B cell (primary cell): ENCODE results near the gene RELCH.

ENCODE experiments used
- EZH2 ChIP-seq: IDR thresholded peaks from 2 replicates; pipeline ENCODE4 v1.6.1; 2012; ENCODE audit warnings: borderline replicate concordance, low read depth, mild to moderate bottlenecking, moderate library complexity, low read length; ENCODE audit not compliant: insufficient read depth, poor library complexity, severe bottlenecking
- TF ChIP-seq, protein P1 (sequence below): fragments of 200-600 bp; IDR thresholded peaks from one replicate; pipeline ENCODE4 v1.8.0; 2022; ENCODE audit warnings: antibody characterized with exemption, mild to moderate bottlenecking

DNA sequence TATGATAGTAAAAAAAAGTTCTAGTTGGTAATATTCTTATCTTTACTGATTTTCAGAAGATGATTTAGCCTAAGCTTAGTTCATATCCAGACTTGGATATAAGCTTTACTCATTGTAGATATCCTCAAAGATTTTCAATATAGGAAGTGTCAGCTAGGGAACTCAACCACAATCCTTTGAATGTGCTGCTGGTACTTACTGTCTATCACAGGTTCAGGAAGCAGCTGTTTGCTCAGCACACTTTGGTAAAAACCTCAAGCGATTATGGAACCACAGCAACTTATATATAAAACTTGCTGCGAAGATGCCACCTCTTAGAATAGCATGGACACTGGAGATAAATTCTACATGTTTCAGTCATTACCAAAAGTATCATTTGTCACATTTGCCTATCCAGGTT, 77.9 kb downstream of the RELCH start:
- TF ChIP-seq EZH2: no peak
- TF ChIP-seq, protein P1, sequence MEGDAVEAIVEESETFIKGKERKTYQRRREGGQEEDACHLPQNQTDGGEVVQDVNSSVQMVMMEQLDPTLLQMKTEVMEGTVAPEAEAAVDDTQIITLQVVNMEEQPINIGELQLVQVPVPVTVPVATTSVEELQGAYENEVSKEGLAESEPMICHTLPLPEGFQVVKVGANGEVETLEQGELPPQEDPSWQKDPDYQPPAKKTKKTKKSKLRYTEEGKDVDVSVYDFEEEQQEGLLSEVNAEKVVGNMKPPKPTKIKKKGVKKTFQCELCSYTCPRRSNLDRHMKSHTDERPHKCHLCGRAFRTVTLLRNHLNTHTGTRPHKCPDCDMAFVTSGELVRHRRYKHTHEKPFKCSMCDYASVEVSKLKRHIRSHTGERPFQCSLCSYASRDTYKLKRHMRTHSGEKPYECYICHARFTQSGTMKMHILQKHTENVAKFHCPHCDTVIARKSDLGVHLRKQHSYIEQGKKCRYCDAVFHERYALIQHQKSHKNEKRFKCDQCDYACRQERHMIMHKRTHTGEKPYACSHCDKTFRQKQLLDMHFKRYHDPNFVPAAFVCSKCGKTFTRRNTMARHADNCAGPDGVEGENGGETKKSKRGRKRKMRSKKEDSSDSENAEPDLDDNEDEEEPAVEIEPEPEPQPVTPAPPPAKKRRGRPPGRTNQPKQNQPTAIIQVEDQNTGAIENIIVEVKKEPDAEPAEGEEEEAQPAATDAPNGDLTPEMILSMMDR: no peak
